Omental fat pad (tissue), 4 donors: ENCODE results near the gene ITGA3. TPM values are rescaled to one million over a fixed set of nuclear protein-coding genes. Genes with fewer than 3 reads are reported as not detected.

Experiments used
- ATAC-seq: fragments of 150-250 bp; one replicate; pipeline ENCODE4 v1.9.1; 2016; ENCODE audit warnings: mild to moderate bottlenecking, moderate library complexity; ENCODE audit not compliant: low FRiP score
- DNase-seq: peaks from one replicate; pipeline ENCODE4 v3.0.0-alpha.2; 2019; ENCODE audit warnings: low spot score
- CTCF ChIP-seq, 3 donors: fragments of 450-650 bp; IDR thresholded peaks; one replicate each; pipeline ENCODE4 v1.5.1; 2016 to 2017; ENCODE audit warnings: antibody characterized with exemption in 3 of 3, mild to moderate bottlenecking in 3 of 3, moderate library complexity in 2 of 3
- total RNA-seq, 4 donors: library from RNA; depleted of rRNA; stranded (reverse); fragments of >200 nt; gene quantifications; one replicate each; pipeline ENCODE4 v1.1.0, GENCODE V29; 2016

ITGA3 gene
- total RNA-seq, 4 donors from 2014 or later: 28.5 to 99.8 (median 41.2) TPM

- peak; percentile 96 for DNase-seq
- ATAC-seq: peak; percentile 49
- TF ChIP-seq CTCF (IDR thresholded peaks at IDR 0.05): peak in 2 of 3 donors; percentile 88 to 96
Measured at GRCh38 chr17:50026837-50027171, 29.1 kb upstream of the ITGA3 start.

GRCh38 chr17:50027172-50027880 lies 28.6 kb upstream of the ITGA3 start:
- no peak for TF ChIP-seq CTCF (IDR thresholded peaks at IDR 0.05)
- peak; percentile 91 for ATAC-seq
- DNase-seq: peak; percentile 48

GRCh38 chr17:50027881-50028735 lies 27.8 kb upstream of the ITGA3 start:
- TF ChIP-seq CTCF (IDR thresholded peaks at IDR 0.05): no peak
- DNase-seq (peak; percentile 45), ATAC-seq (peak; percentile 86)

- DNase-seq: no peak
Measured at GRCh38 chr17:50028736-50029120, 27.2 kb upstream of the ITGA3 start.

GRCh38 chr17:50029185-50029584 lies 26.7 kb upstream of the ITGA3 start:
- DNase-seq (no peak), ATAC-seq (no peak)
- TF ChIP-seq CTCF (IDR thresholded peaks at IDR 0.05): no peak

More at GRCh38 chr17:50028736-50029120, 27.2 kb upstream of the ITGA3 start:
- no peak for TF ChIP-seq CTCF (IDR thresholded peaks at IDR 0.05)
- no peak for ATAC-seq

- TF ChIP-seq CTCF (IDR thresholded peaks at IDR 0.05): no peak
- ATAC-seq (no peak), DNase-seq (no peak)
Measured at GRCh38 chr17:50033316-50033715, 22.6 kb upstream of the ITGA3 start.
